Measurements from ENCODE around the gene HNRNPK.

Gene HNRNPK

DNA sequence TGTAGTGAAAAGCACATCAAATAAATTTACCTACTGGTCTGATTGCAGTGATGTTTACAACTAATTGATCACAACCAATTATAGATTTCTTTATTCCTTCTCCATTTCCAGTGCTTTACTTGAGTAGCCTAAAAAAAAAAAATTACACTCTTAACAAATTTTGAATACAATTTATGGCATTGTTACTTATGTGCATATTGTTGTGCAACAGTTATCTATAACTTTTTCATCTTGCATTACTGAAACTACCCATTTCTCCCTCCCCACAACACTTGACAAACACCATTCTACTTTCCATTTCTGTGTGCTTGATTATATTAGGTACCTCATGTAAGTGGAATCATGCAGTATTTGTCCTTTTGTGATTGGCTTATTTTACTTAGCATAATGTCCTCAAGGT, 12.9 kb upstream of the HNRNPK start:
- TF ChIP-seq, protein P1, sequence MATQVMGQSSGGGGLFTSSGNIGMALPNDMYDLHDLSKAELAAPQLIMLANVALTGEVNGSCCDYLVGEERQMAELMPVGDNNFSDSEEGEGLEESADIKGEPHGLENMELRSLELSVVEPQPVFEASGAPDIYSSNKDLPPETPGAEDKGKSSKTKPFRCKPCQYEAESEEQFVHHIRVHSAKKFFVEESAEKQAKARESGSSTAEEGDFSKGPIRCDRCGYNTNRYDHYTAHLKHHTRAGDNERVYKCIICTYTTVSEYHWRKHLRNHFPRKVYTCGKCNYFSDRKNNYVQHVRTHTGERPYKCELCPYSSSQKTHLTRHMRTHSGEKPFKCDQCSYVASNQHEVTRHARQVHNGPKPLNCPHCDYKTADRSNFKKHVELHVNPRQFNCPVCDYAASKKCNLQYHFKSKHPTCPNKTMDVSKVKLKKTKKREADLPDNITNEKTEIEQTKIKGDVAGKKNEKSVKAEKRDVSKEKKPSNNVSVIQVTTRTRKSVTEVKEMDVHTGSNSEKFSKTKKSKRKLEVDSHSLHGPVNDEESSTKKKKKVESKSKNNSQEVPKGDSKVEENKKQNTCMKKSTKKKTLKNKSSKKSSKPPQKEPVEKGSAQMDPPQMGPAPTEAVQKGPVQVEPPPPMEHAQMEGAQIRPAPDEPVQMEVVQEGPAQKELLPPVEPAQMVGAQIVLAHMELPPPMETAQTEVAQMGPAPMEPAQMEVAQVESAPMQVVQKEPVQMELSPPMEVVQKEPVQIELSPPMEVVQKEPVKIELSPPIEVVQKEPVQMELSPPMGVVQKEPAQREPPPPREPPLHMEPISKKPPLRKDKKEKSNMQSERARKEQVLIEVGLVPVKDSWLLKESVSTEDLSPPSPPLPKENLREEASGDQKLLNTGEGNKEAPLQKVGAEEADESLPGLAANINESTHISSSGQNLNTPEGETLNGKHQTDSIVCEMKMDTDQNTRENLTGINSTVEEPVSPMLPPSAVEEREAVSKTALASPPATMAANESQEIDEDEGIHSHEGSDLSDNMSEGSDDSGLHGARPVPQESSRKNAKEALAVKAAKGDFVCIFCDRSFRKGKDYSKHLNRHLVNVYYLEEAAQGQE (IDR thresholded peaks at IDR 0.05; ENCODE audit: insufficient read depth in 1 of 2, low read depth in 2 of 2, low read length in 2 of 2), result no peak
- no peak for TF ChIP-seq SIN3A (IDR thresholded peaks at IDR 0.05; ENCODE audit: borderline replicate concordance, insufficient read depth, low read length)
- TF ChIP-seq TAF1 (IDR thresholded peaks at IDR 0.05; ENCODE audit: borderline replicate concordance, insufficient read depth, low read length), result no peak
- no peak for TF ChIP-seq POLR2AphosphoS5 (IDR thresholded peaks at IDR 0.05; ENCODE audit: low read depth, low read length)
- TF ChIP-seq FOXP2 (optimal IDR thresholded peaks at IDR 0.05; ENCODE audit: borderline replicate concordance, extremely low read depth, extremely low read length, insufficient read depth), result no peak

DNA sequence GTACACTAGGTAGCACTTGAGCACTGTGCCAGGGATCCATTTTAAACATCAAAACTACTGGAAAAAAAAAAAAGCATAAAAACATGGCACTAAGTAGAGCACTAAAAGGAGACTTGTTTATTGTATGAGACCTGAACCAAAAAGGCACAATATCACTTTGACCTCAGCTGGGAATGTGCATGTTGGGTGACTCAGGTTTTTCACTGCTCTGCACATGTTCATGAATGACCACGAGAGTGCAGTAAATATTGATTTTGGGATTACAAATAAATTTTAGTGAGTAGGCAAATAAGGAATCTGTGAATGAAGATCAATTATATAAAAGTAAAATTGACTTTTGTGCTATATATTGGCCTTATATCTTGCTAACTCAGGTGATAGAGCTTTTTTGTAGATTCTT, 12.4 kb upstream of the HNRNPK start:
- TF ChIP-seq TAF1 (IDR thresholded peaks at IDR 0.05; ENCODE audit: borderline replicate concordance, insufficient read depth, low read length) (no peak), FOXP2 (optimal IDR thresholded peaks at IDR 0.05; ENCODE audit: borderline replicate concordance, extremely low read depth, extremely low read length, insufficient read depth) (no peak), POLR2AphosphoS5 (IDR thresholded peaks at IDR 0.05; ENCODE audit: low read depth, low read length) (no peak), SIN3A (IDR thresholded peaks at IDR 0.05; ENCODE audit: borderline replicate concordance, insufficient read depth, low read length) (no peak)
- TF ChIP-seq, protein P1 (IDR thresholded peaks at IDR 0.05; ENCODE audit: insufficient read depth in 1 of 2, low read depth in 2 of 2, low read length in 2 of 2), result no peak

- TF ChIP-seq TAF1 (IDR thresholded peaks at IDR 0.05; ENCODE audit: borderline replicate concordance, insufficient read depth, low read length) (no peak), FOXP2 (optimal IDR thresholded peaks at IDR 0.05; ENCODE audit: borderline replicate concordance, extremely low read depth, extremely low read length, insufficient read depth) (no peak), SIN3A (IDR thresholded peaks at IDR 0.05; ENCODE audit: borderline replicate concordance, insufficient read depth, low read length) (no peak), POLR2AphosphoS5 (IDR thresholded peaks at IDR 0.05; ENCODE audit: low read depth, low read length) (no peak)
- TF ChIP-seq, protein P1 (IDR thresholded peaks at IDR 0.05; ENCODE audit: insufficient read depth in 1 of 2, low read depth in 2 of 2, low read length in 2 of 2), result no peak
These were observed 11.3 kb upstream of the HNRNPK start for GRCh38 chr9:83991355-83991754.

GRCh38 chr9:83988411-83988810, 8.4 kb upstream of the HNRNPK start:
- no peak for TF ChIP-seq TAF1 (IDR thresholded peaks at IDR 0.05; ENCODE audit: borderline replicate concordance, insufficient read depth, low read length)
- TF ChIP-seq FOXP2 (optimal IDR thresholded peaks at IDR 0.05; ENCODE audit: borderline replicate concordance, extremely low read depth, extremely low read length, insufficient read depth), result no peak
- TF ChIP-seq SIN3A (IDR thresholded peaks at IDR 0.05; ENCODE audit: borderline replicate concordance, insufficient read depth, low read length), result no peak
- TF ChIP-seq POLR2AphosphoS5 (IDR thresholded peaks at IDR 0.05; ENCODE audit: low read depth, low read length), result no peak
- TF ChIP-seq, protein P1 (IDR thresholded peaks at IDR 0.05; ENCODE audit: insufficient read depth in 1 of 2, low read depth in 2 of 2, low read length in 2 of 2), result no peak

DNA sequence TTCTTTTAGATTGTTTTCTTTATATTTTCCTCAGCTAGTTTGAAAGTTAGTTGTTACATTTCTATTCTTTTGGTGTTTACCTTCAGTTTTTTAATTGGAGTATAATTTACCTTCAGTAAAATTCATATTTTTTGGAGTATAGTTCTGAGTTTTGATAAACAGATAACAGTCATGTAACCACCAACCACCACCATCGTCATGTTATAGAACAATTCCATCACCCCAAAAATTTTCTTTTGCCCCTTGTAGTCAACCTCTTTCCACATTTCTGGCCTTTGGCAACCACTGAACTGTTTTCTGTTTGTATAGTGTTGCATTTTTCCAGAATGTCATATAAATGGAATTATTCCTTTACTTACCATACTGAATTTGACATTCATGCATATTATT, 7.4 kb upstream of the HNRNPK start:
- TF ChIP-seq TAF1 (IDR thresholded peaks at IDR 0.05; ENCODE audit: borderline replicate concordance, insufficient read depth, low read length) (no peak), FOXP2 (optimal IDR thresholded peaks at IDR 0.05; ENCODE audit: borderline replicate concordance, extremely low read depth, extremely low read length, insufficient read depth) (no peak), SIN3A (IDR thresholded peaks at IDR 0.05; ENCODE audit: borderline replicate concordance, insufficient read depth, low read length) (no peak), POLR2AphosphoS5 (IDR thresholded peaks at IDR 0.05; ENCODE audit: low read depth, low read length) (no peak)
- TF ChIP-seq, protein P1 (IDR thresholded peaks at IDR 0.05; ENCODE audit: insufficient read depth in 1 of 2, low read depth in 2 of 2, low read length in 2 of 2), result no peak

Data from PFSK-1 (cell line).